Skeletal muscle tissue (tissue), 4 donors: Measurements from ENCODE around the gene ROBO4. TPM values are rescaled to one million over a fixed set of nuclear protein-coding genes. Genes with fewer than 3 reads are reported as not detected.

Source experiments
- H3K27ac ChIP-seq: one replicate; pipeline ENCODE4 v1.7.0; 2013; ENCODE audit warnings: mild to moderate bottlenecking, low read depth, low read length, inconsistent platforms
- H3K27me3 ChIP-seq, 3 donors: one replicate each; pipeline ENCODE4 v1.7.0; 2013; ENCODE audit warnings: low read length in 3 of 3; ENCODE audit not compliant: control insufficient read depth in 3 of 3, insufficient read depth in 3 of 3
- H3K36me3 ChIP-seq, 3 donors: one replicate each; pipeline ENCODE4 v1.7.0; 2013; ENCODE audit warnings: low read length in 3 of 3; ENCODE audit not compliant: control insufficient read depth in 3 of 3, insufficient read depth in 3 of 3
- H3K4me1 ChIP-seq, 3 donors: one replicate each; pipeline ENCODE4 v1.7.0; 2013; ENCODE audit warnings: low read length in 3 of 3, mild to moderate bottlenecking in 3 of 3; ENCODE audit not compliant: control insufficient read depth in 3 of 3, insufficient read depth in 3 of 3
- H3K4me3 ChIP-seq, 3 donors: one replicate each; pipeline ENCODE4 v1.7.0; 2013; ENCODE audit warnings: low read length in 3 of 3
- H3K9ac ChIP-seq, 3 donors: one replicate each; pipeline ENCODE4 v1.7.0; 2013; ENCODE audit warnings: low read length in 3 of 3, mild to moderate bottlenecking in 3 of 3, moderate library complexity in 2 of 3, low read depth in 1 of 3
- H3K9me3 ChIP-seq, 3 donors: one replicate each; pipeline ENCODE4 v1.7.0; 2013; ENCODE audit warnings: low read length in 3 of 3; ENCODE audit not compliant: control insufficient read depth in 3 of 3
- total RNA-seq: library from RNA; depleted of rRNA; stranded (reverse); fragments of >200 nt; gene quantifications from one replicate; pipeline ENCODE4 v1.2.3, GENCODE V29; 2014
- donor health status: Osteomylitis.

The ROBO4 gene
- total RNA-seq, 1 donor from 2014 or later = 14.1 TPM

- H3K27me3 ChIP-seq = peaks cover 57 to 64% (median 61%) of the 10 kb centered on the region in 3 donors
- peaks cover 0 to 2% (median 0%) of the 10 kb centered on the region in 3 donors for H3K9me3 ChIP-seq
- peaks cover 23 to 30% (median 25%) of the 10 kb centered on the region in 3 donors for H3K4me1 ChIP-seq
- H3K9ac ChIP-seq = no peak overlapping the region
- H3K36me3 ChIP-seq = no peaks in the 10 kb centered on the region
- H3K4me3 ChIP-seq = no peak overlapping the region
- no peak overlapping the region for H3K27ac ChIP-seq
Measured at GRCh38 chr11:124861670-124862069, 36.0 kb downstream of the ROBO4 start.

- Histone ChIP-seq H3K36me3 (no peaks in the 10 kb centered on the region), H3K27ac (no peak overlapping the region), H3K9me3 (no peaks in the 10 kb centered on the region), H3K4me3 (no peak overlapping the region), H3K4me1 (peaks cover 5 to 10% (median 7%) of the 10 kb centered on the region in 3 donors), H3K9ac (no peak overlapping the region), H3K27me3 (peaks cover 32 to 39% (median 36%) of the 10 kb centered on the region in 3 donors)
Measured at GRCh38 chr11:124859171-124859570, 38.5 kb downstream of the ROBO4 start.

GRCh38 chr11:124846070-124846673 lies 51.5 kb downstream of the ROBO4 start:
- Histone ChIP-seq H3K36me3 (no peaks in the 10 kb centered on the region), H3K27ac (no peak overlapping the region), H3K9ac (no peak overlapping the region), H3K4me1 (peaks cover 0 to 2% (median 0%) of the 10 kb centered on the region in 3 donors), H3K4me3 (no peak overlapping the region), H3K27me3 (peaks cover 69 to 87% (median 74%) of the 10 kb centered on the region in 3 donors), H3K9me3 (peaks cover 0 to 2% (median 0%) of the 10 kb centered on the region in 3 donors)

DNA sequence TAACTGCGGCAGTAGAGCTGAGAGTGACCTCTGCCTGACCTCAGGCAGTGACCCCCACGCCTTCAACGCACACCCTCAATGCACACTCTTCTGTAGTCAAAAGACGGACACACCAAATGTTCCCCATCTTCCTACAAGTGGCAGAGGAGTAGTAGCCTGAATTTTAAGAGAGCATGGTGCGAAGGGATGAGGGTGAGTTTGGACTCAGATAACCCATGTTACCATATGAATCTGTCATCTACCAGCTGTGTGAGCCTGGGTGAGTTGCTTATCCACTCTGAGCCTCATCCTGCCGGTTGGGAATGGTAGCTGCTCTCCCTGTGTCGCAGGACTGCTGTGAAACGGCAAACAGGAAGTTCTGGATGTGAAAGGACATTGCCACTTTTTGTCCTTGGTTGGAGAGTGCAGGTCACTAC lies 53.0 kb downstream of the ROBO4 start:
- Histone ChIP-seq H3K27ac (no peak overlapping the region), H3K27me3 (peaks cover 74 to 90% (median 81%) of the 10 kb centered on the region in 3 donors), H3K36me3 (no peaks in the 10 kb centered on the region), H3K4me1 (peaks cover 0 to 6% (median 0%) of the 10 kb centered on the region in 3 donors), H3K9ac (no peak overlapping the region), H3K9me3 (no peaks in the 10 kb centered on the region), H3K4me3 (peak overlapping the region in 1 of 3 donors; percentile 35)

GRCh38 chr11:124843616-124843910 lies 54.1 kb downstream of the ROBO4 start:
- H3K4me1 ChIP-seq = peaks cover 4 to 14% (median 5%) of the 10 kb centered on the region in 3 donors
- H3K9me3 ChIP-seq = no peaks in the 10 kb centered on the region
- no peak overlapping the region for H3K27ac ChIP-seq
- H3K27me3 ChIP-seq = peaks cover 79 to 94% (median 89%) of the 10 kb centered on the region in 3 donors
- no peaks in the 10 kb centered on the region for H3K36me3 ChIP-seq
- no peak overlapping the region for H3K4me3 ChIP-seq
- no peak overlapping the region for H3K9ac ChIP-seq

DNA sequence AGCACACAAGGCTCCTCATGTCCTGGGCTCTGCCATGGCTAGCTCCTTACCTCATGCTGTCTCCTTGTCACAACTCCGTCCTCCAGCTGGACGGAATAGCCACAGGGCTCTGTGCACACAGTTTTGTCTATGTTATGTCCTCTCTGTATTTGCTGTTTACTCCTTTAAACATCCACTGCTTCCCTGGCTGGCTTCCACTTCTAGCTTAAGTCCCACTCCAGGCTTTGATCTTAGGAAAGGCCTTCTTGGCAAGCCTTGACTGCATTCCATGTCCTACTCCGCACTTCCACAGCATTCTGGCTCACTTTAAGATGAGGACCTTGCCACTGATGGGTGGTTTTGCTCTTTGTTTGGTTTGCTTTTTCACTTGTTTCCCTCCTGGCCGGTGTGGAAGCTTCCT lies 55.4 kb downstream of the ROBO4 start:
- H3K36me3 ChIP-seq = no peaks in the 10 kb centered on the region
- peaks cover 80 to 94% (median 91%) of the 10 kb centered on the region in 3 donors for H3K27me3 ChIP-seq
- no peak overlapping the region for H3K9ac ChIP-seq
- peaks cover 4 to 14% (median 5%) of the 10 kb centered on the region in 3 donors for H3K4me1 ChIP-seq
- no peak overlapping the region for H3K27ac ChIP-seq
- no peaks in the 10 kb centered on the region for H3K9me3 ChIP-seq
- no peak overlapping the region for H3K4me3 ChIP-seq

- Histone ChIP-seq H3K4me1 (peaks cover 4 to 14% (median 9%) of the 10 kb centered on the region in 3 donors), H3K36me3 (no peaks in the 10 kb centered on the region), H3K9me3 (no peaks in the 10 kb centered on the region), H3K9ac (no peak overlapping the region), H3K27ac (no peak overlapping the region), H3K27me3 (peaks cover 80 to 90% (median 86%) of the 10 kb centered on the region in 3 donors), H3K4me3 (no peak overlapping the region)
Measured at GRCh38 chr11:124841840-124842239, 55.8 kb downstream of the ROBO4 start.

GRCh38 chr11:124841201-124841600 lies 56.5 kb downstream of the ROBO4 start:
- Histone ChIP-seq H3K4me1 (peaks cover 4 to 14% (median 13%) of the 10 kb centered on the region in 3 donors), H3K27me3 (peaks cover 76 to 85% (median 80%) of the 10 kb centered on the region in 3 donors)

DNA sequence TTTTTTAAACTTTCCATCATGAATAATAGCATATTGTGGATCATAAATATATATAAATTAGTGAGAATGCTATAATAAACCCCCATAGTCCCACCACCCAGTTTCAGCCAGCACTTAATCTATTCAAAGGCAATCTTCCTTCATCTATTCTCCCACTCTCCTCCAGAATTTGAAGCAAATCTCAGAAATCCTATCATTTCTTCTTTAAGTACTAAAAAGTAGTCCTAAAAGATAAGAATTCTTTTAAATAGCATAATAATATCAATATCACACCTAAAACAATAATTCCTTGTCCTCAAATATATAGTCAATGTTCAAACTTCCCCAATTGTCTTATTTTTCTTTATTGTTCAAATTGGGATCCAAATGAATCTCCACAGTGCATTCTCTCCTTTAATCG lies 57.0 kb downstream of the ROBO4 start:
- no peak overlapping the region for H3K9ac ChIP-seq
- peaks cover 73 to 79% (median 75%) of the 10 kb centered on the region in 3 donors for H3K27me3 ChIP-seq
- no peaks in the 10 kb centered on the region for H3K36me3 ChIP-seq
- no peak overlapping the region for H3K4me3 ChIP-seq
- H3K27ac ChIP-seq = no peak overlapping the region
- peaks cover 4 to 14% (median 14%) of the 10 kb centered on the region in 3 donors for H3K4me1 ChIP-seq
- no peaks in the 10 kb centered on the region for H3K9me3 ChIP-seq

More at GRCh38 chr11:124841201-124841600, 56.5 kb downstream of the ROBO4 start:
- Histone ChIP-seq H3K27ac (no peak overlapping the region), H3K9me3 (no peaks in the 10 kb centered on the region), H3K36me3 (no peaks in the 10 kb centered on the region), H3K9ac (no peak overlapping the region), H3K4me3 (no peak overlapping the region)

DNA sequence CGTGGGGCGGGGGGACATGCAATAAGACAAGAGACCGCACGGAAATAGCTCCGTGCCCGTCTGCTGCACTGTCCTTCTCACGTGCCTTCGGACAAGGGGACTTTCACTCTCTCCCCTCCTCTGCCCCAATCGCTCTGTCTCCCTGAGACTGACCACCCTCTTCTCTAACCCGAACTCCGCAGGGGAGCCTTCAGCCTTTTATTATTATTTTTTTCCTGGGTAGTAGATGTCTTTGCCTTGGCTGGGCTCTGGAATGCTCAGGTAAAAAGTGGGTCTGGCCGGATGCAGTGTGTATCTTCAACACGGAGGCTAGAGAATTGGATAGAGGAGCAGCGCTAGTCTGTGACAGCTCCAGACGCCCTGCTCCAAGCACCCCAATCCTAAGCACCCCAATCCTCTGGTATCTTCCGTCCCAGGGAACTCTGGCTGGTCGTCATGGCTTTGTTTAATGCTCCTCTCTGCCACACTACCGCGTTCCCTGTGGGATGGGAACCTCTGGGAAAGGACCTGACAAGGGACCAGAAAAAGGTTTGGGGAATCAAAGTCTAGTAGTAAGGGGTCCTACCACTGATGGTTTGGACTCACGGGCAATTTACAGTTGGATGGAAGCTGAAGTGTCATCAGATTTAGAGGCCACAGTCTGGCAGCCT lies 57.6 kb downstream of the ROBO4 start:
- no peaks in the 10 kb centered on the region for H3K36me3 ChIP-seq
- no peak overlapping the region for H3K9ac ChIP-seq
- H3K27ac ChIP-seq = no peak overlapping the region
- H3K4me1 ChIP-seq = peaks cover 4 to 14% (median 14%) of the 10 kb centered on the region in 3 donors
- H3K4me3 ChIP-seq = peak overlapping the region in 2 of 3 donors; percentile 43 to 45
- H3K9me3 ChIP-seq = no peaks in the 10 kb centered on the region
- H3K27me3 ChIP-seq = peaks cover 68 to 73% (median 70%) of the 10 kb centered on the region in 3 donors
